Adrenal gland (tissue), 12 donors: ENCODE results near the gene SYTL3. TPM values are rescaled to one million over a fixed set of nuclear protein-coding genes. Genes with fewer than 3 reads are reported as not detected.

ENCODE experiments used
- DNase-seq, 7 donors: peaks; one replicate each; pipeline ENCODE4 v3.0.0-alpha.2; 2019 to 2020
- H3K27ac ChIP-seq, 5 donors: fragments of 200-600 bp; sonication (generic) in 4 of 5; 1 replicate in 3 of 5; 2 replicates in 2 of 5; pipeline versions ENCODE4 v1.5.1 to v1.8.0; 2016 to 2020; ENCODE audit warnings: mild to moderate bottlenecking in 1 of 5
- H3K27me3 ChIP-seq: fragments of 200-600 bp; 2 replicates; pipeline ENCODE4 v1.8.0; 2021
- H3K36me3 ChIP-seq, 2 donors: fragments of 200-600 bp; replicated peaks in 1 of 2; 1 replicate in 1 of 2; 2 replicates in 1 of 2; pipeline versions ENCODE4 v1.5.1 to v1.8.0; 2018 to 2022
- H3K4me1 ChIP-seq, 2 donors: fragments of 200-600 bp; replicated peaks in 1 of 2; 1 replicate in 1 of 2; 2 replicates in 1 of 2; pipeline versions ENCODE4 v1.5.1 to v1.8.0; 2018 to 2021
- H3K4me3 ChIP-seq, 4 donors: fragments of 200-600 bp; sonication (generic) in 3 of 4; one replicate each; pipeline ENCODE4 v1.5.1; 2016 to 2018
- H3K9me3 ChIP-seq, 3 donors: fragments of 200-600 bp; sonication (generic) in 1 of 3; replicated peaks in 1 of 3; 1 replicate in 2 of 3; 2 replicates in 1 of 3; pipeline versions ENCODE4 v1.5.1 to v1.8.0; 2016 to 2021
- POLR2A ChIP-seq, 2 donors: fragments of 450-650 bp; IDR thresholded peaks; one replicate each; pipeline ENCODE4 v1.6.1; 2017; ENCODE audit warnings: antibody characterized with exemption in 2 of 2, mild to moderate bottlenecking in 2 of 2, moderate library complexity in 1 of 2
- WGBS, 4 donors: extraction: QIAGEN DNeasy Blood & Tissue Kit in 2 of 4; methylation state at CpG; one replicate each; pipeline versions ENCODE4 v1.1.5 to v1.1.7; 2013 to 2017; 5-methylcytosine and 5-hydroxymethylcytosine counted together
- intact Hi-C, 2 donors: fragments of 100-400 bp; cut with DNase I; formaldehyde crosslinking; loops; one replicate each; pipeline versions ENCODE4 v1.14.1 to v1.15.0; 2022 to 2023
- polyA plus RNA-seq, 3 donors: library from polyadenylated mRNA; stranded (reverse); fragments of 200-250 nt in 2 of 3; fragments of 350-450 nt in 1 of 3; fragmentation: Illumina TruSeq in 1 of 3; extraction: RNeasy Lipid Tissue Mini Kit (QIAGEN cat#74804) in 1 of 3; gene quantifications; one replicate each; pipeline ENCODE4 v1.2.3, GENCODE V29; 2013 to 2014
- total RNA-seq, 9 donors: library from RNA; depleted of rRNA in 4 of 9; stranded (reverse); fragments of >200 nt in 4 of 9; fragments of 120-200 nt in 1 of 9; fragmentation: NEBNext Ultra II Directional in 1 of 9; extraction: Animal tissue kit (Norgen Biotek cat#: 25700) in 1 of 9; gene quantifications; one replicate each; pipeline versions ENCODE4 v1.1.0 to v1.2.4, GENCODE V29; 2013 to 2023
- TF ChIP-seq, protein P1 (sequence below), 6 experiments: fragments of 450-650 bp in 4 of 6; fragments of 200-600 bp in 2 of 6; sonication (generic) in 1 of 6; IDR thresholded peaks; 1 replicate in 5 of 6; 2 replicates in 1 of 6; pipeline versions ENCODE4 v1.5.1 to v1.8.0; 2016 to 2021; ENCODE audit warnings: antibody characterized with exemption in 6 of 6, mild to moderate bottlenecking in 2 of 6, moderate library complexity in 1 of 6
- donor health status: healthy with polysubstance abuse.
- donor health status: Bipolar disorder and iron deficiency.
- donor health status: DM: yes; HTN: yes; CAD: no.
- donor health status: DM: no; HTN: no; CAD: no.
- donor health status: DM: no; HTN: no; CAD: no.
- donor health status: DM: yes; HTN: yes; CAD: no.

SYTL3 gene
- total and polyA plus RNA-seq, 12 donors = 0.94 to 3.9 (median 2.1) TPM

DNA sequence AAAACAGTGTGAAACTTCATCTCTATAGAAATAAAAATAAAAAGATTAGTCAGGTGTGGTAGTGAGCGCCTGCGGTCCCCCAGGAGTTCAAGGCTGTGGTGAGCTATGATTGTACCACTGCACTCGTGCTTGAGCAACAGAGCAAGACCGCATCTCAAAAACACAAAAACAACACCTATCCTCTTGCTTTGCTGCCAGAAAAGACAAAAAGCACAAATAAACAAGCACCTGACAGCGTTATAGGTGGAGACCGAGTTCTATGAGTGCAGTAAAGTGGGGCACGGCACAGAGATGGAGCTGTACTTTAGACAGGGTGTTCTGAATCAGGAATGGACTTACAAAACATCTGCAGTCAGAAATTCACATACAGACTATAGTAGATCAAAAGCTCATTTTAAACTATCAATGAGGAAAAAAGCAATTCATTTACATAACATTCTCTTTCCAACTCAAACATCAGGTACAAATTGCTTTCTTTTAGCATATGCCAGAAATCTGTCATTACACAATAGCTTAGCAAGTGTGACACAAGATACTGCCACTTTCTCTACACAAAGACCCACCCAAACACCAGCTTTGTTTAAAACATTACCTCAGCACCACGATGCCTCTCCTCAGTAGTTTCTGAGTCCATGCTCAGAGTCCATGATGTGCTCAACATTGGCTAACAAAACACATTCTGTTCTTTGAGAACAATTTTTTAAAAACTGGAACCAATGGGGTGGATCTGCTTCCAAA lies 159.3 kb downstream of the SYTL3 start:
- TF ChIP-seq POLR2A (IDR thresholded peaks at IDR 0.05) = no peak
- TF ChIP-seq, protein P1, sequence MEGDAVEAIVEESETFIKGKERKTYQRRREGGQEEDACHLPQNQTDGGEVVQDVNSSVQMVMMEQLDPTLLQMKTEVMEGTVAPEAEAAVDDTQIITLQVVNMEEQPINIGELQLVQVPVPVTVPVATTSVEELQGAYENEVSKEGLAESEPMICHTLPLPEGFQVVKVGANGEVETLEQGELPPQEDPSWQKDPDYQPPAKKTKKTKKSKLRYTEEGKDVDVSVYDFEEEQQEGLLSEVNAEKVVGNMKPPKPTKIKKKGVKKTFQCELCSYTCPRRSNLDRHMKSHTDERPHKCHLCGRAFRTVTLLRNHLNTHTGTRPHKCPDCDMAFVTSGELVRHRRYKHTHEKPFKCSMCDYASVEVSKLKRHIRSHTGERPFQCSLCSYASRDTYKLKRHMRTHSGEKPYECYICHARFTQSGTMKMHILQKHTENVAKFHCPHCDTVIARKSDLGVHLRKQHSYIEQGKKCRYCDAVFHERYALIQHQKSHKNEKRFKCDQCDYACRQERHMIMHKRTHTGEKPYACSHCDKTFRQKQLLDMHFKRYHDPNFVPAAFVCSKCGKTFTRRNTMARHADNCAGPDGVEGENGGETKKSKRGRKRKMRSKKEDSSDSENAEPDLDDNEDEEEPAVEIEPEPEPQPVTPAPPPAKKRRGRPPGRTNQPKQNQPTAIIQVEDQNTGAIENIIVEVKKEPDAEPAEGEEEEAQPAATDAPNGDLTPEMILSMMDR (IDR thresholded peaks at IDR 0.05) = no peak
- intact Hi-C loops = no loop called here
- Histone ChIP-seq H3K27me3 (no peaks in the 10 kb centered on the region), H3K4me1 (peaks cover 42 to 77% of the 10 kb centered on the region in 2 donors), H3K9me3 (no peaks in the 10 kb centered on the region), H3K4me3 (no peak overlapping the region), H3K27ac (peak overlapping the region in 3 of 5 donors; percentile 36 to 62 (median 55)), H3K36me3 (no peaks in the 10 kb centered on the region)
- WGBS, 4 donors = 47 to 64% (median 53%) methylated on average over 8 of the region's 8 CpGs
- DNase-seq = peak in 5 of 7 donors; percentile 34 to 54 (median 51)

- DNase-seq = peak in 1 of 7 donors; percentile 34
- Histone ChIP-seq H3K4me1 (peaks cover 51 to 86% of the 10 kb centered on the region in 2 donors), H3K27me3 (no peaks in the 10 kb centered on the region), H3K4me3 (no peak overlapping the region), H3K27ac (peak overlapping the region in 2 of 5 donors; percentile 15 to 31), H3K9me3 (no peaks in the 10 kb centered on the region), H3K36me3 (no peaks in the 10 kb centered on the region)
- intact Hi-C loops = loop anchor here in 1 of 2 donors (10.0 kb wide), 1 partner anchor 164 kb away; no protein-coding TSS in a partner anchor
- TF ChIP-seq POLR2A (IDR thresholded peaks at IDR 0.05) = no peak
- TF ChIP-seq, protein P1 (IDR thresholded peaks at IDR 0.05) = no peak
- WGBS, 4 donors = 57 to 67% (median 62%) methylated on average over 9 of the region's 9 CpGs
Measured at GRCh38 chr6:158810155-158811095, 160.6 kb downstream of the SYTL3 start.

DNA sequence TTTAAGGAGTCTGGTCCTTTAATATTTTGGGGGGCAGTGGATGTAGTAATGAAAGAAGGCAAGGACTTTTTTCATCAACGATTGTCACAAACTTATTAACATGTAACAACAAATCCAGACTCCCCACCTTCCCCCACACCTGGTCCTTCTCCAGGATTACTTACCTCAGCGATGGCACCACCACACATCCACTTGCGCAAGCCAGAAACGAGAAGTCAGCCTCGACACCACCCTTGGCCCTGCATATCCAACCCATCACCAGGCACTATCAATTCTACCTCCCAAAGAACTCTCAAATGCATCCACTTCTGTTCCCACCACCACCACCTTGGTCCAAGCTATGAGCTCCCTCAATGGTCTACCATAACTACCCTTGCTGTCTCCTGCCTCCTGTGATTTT lies 162.8 kb downstream of the SYTL3 start:
- no peaks in the 10 kb centered on the region for H3K27me3 ChIP-seq
- no peaks in the 10 kb centered on the region for H3K9me3 ChIP-seq
- H3K4me1 ChIP-seq = peaks cover 58 to 86% of the 10 kb centered on the region in 2 donors
- TF ChIP-seq, protein P1 (IDR thresholded peaks at IDR 0.05) = no peak
- TF ChIP-seq POLR2A (IDR thresholded peaks at IDR 0.05) = no peak
- peak overlapping the region in 2 of 5 donors; percentile 35 to 61 for H3K27ac ChIP-seq
- peak in 1 of 7 donors; percentile 46 for DNase-seq
- H3K4me3 ChIP-seq = no peak overlapping the region
- WGBS, 4 donors = 56 to 71% (median 68%) methylated on average over 5 of the region's 5 CpGs
- intact Hi-C loops = loop anchor here in 1 of 2 donors (10.0 kb wide), 1 partner anchor 162 kb away; no protein-coding TSS in a partner anchor
- no peaks in the 10 kb centered on the region for H3K36me3 ChIP-seq

GRCh38 chr6:158813032-158813431 lies 163.2 kb downstream of the SYTL3 start:
- TF ChIP-seq POLR2A (IDR thresholded peaks at IDR 0.05) = no peak
- TF ChIP-seq, protein P1 (IDR thresholded peaks at IDR 0.05) = no peak
- Histone ChIP-seq H3K9me3 (no peaks in the 10 kb centered on the region), H3K4me1 (peaks cover 58 to 84% of the 10 kb centered on the region in 2 donors), H3K27ac (peak overlapping the region in 2 of 5 donors; percentile 35 to 61), H3K27me3 (no peaks in the 10 kb centered on the region), H3K4me3 (peak overlapping the region in 1 of 4 donors; percentile 11), H3K36me3 (no peaks in the 10 kb centered on the region)
- DNase-seq = peak in 2 of 7 donors; percentile 18 to 31
- WGBS, 4 donors = 73 to 80% (median 76%) methylated on average over 3 of the region's 3 CpGs
- intact Hi-C loops = loop anchor here in 1 of 2 donors (10.0 kb wide), 1 partner anchor 162 kb away; no protein-coding TSS in a partner anchor
